Stomach (tissue), 4 donors: ENCODE measurements around the gene MYO3B.

ENCODE experiments used
- CTCF ChIP-seq, 7 experiments: fragments of 450-650 bp in 4 of 7; fragments of 200-600 bp in 3 of 7; sonication (generic) in 3 of 7; IDR thresholded peaks; one replicate each; pipeline ENCODE4 v1.5.1; 2016 to 2019; ENCODE audit warnings: antibody characterized with exemption in 7 of 7, control low read depth in 2 of 7, mild to moderate bottlenecking in 1 of 7
- EP300 ChIP-seq: sonication (generic); formaldehyde crosslinking; IDR thresholded peaks from one replicate; pipeline ENCODE4 v1.6.1; 2017; ENCODE audit warnings: antibody characterized with exemption
- POLR2A ChIP-seq, 4 donors: fragments of 450-650 bp; IDR thresholded peaks; one replicate each; pipeline ENCODE4 v1.6.1; 2016; ENCODE audit warnings: antibody characterized with exemption in 4 of 4, control low read depth in 2 of 4, mild to moderate bottlenecking in 1 of 4, moderate library complexity in 1 of 4

- TF ChIP-seq EP300 = no peak
- TF ChIP-seq CTCF (IDR thresholded peaks at IDR 0.05) = no peak
- TF ChIP-seq POLR2A (IDR thresholded peaks at IDR 0.05) = no peak
Observed at GRCh38 chr2:170291474-170291873, 113.5 kb downstream of the MYO3B start.
